ENCODE results near the gene PHF21A. TPM values are rescaled to one million over a fixed set of nuclear protein-coding genes. Genes with fewer than 3 reads are reported as not detected.

Gene PHF21A
- total RNA-seq, 1 donor from 2014 or later, result 69.3 TPM

GRCh38 chr11:45937916-45938315, 183.3 kb downstream of the PHF21A start:
- no peak overlapping the region for H3K27ac Mint-ChIP-seq (ENCODE audit: unreplicated experiment)
- H3K4me1 Mint-ChIP-seq (ENCODE audit: low read depth, unreplicated experiment), result peaks cover 6% of the 10 kb centered on the region
- H3K27me3 ChIP-seq (ENCODE audit: insufficient read depth, low read length), result no peaks in the 10 kb centered on the region
- peaks cover 6% of the 10 kb centered on the region for H3K36me3 ChIP-seq (ENCODE audit: insufficient read depth, low read length)
- FAIRE-seq, result no peak
- no peak overlapping the region for H3K4me2 ChIP-seq (ENCODE audit: low read length)
- no peak for DNase-seq (ENCODE audit: low read depth)
- no peak overlapping the region for H3K4me3 Mint-ChIP-seq (ENCODE audit: unreplicated experiment)
- H3K36me3 Mint-ChIP-seq (ENCODE audit: low read depth, unreplicated experiment), result peaks cover 20% of the 10 kb centered on the region
- no peaks in the 10 kb centered on the region for H3K4me1 ChIP-seq (ENCODE audit: insufficient read depth, low read length)
- no peaks in the 10 kb centered on the region for H3K27me3 Mint-ChIP-seq (ENCODE audit: low read depth, unreplicated experiment)
- no peaks in the 10 kb centered on the region for H3K9me3 Mint-ChIP-seq (ENCODE audit: unreplicated experiment)
- no peak overlapping the region for H2AFZ ChIP-seq (ENCODE audit: low read depth, low read length)
- H3K27ac ChIP-seq (ENCODE audit: low read depth, low read length), result no peak overlapping the region
- no peak for TF ChIP-seq EZH2 (IDR thresholded peaks at IDR 0.05; ENCODE audit: insufficient read depth, low read length)
- no peak for TF ChIP-seq CTCF (IDR thresholded peaks at IDR 0.05; ENCODE audit: insufficient read depth, low read depth, low read length)
- H3K4me3 ChIP-seq (ENCODE audit: insufficient read depth, low read depth, low read length), result no peak overlapping the region
- H3K9ac ChIP-seq (ENCODE audit: low read length), result no peak overlapping the region
- no peaks in the 10 kb centered on the region for H3K9me3 ChIP-seq (ENCODE audit: insufficient read depth, low read depth, low read length)
- H4K20me1 ChIP-seq (ENCODE audit: insufficient read depth, low read length), result no peaks in the 10 kb centered on the region
- no peaks in the 10 kb centered on the region for H3K79me2 ChIP-seq (ENCODE audit: insufficient read depth, low read length)

GRCh38 chr11:45936511-45937054, 184.7 kb downstream of the PHF21A start:
- H3K4me1 Mint-ChIP-seq (ENCODE audit: low read depth, unreplicated experiment), result peaks cover 8% of the 10 kb centered on the region

More at GRCh38 chr11:45936511-45937054, 184.7 kb downstream of the PHF21A start:
- Histone ChIP-seq H3K4me2 (ENCODE audit: low read length) (no peak overlapping the region), H3K4me3 (ENCODE audit: insufficient read depth, low read depth, low read length) (no peak overlapping the region), H3K9me3 (ENCODE audit: insufficient read depth, low read depth, low read length) (no peaks in the 10 kb centered on the region), H3K27me3 (ENCODE audit: insufficient read depth, low read length) (no peaks in the 10 kb centered on the region), H2AFZ (ENCODE audit: low read depth, low read length) (no peak overlapping the region), H4K20me1 (ENCODE audit: insufficient read depth, low read length) (peaks cover 4% of the 10 kb centered on the region), H3K36me3 (ENCODE audit: insufficient read depth, low read length) (peaks cover 14% of the 10 kb centered on the region), H3K27ac (ENCODE audit: low read depth, low read length) (no peak overlapping the region), H3K79me2 (ENCODE audit: insufficient read depth, low read length) (no peaks in the 10 kb centered on the region), H3K4me1 (ENCODE audit: insufficient read depth, low read length) (no peaks in the 10 kb centered on the region), H3K9ac (ENCODE audit: low read length) (no peak overlapping the region)
- no peak for FAIRE-seq
- H3K9me3 Mint-ChIP-seq (ENCODE audit: unreplicated experiment), result no peaks in the 10 kb centered on the region
- no peak overlapping the region for H3K4me3 Mint-ChIP-seq (ENCODE audit: unreplicated experiment)
- TF ChIP-seq CTCF (IDR thresholded peaks at IDR 0.05; ENCODE audit: insufficient read depth, low read depth, low read length), result no peak
- no peak for TF ChIP-seq EZH2 (IDR thresholded peaks at IDR 0.05; ENCODE audit: insufficient read depth, low read length)
- H3K27me3 Mint-ChIP-seq (ENCODE audit: low read depth, unreplicated experiment), result no peaks in the 10 kb centered on the region
- H3K36me3 Mint-ChIP-seq (ENCODE audit: low read depth, unreplicated experiment), result peaks cover 13% of the 10 kb centered on the region
- H3K27ac Mint-ChIP-seq (ENCODE audit: unreplicated experiment), result no peak overlapping the region
- DNase-seq (ENCODE audit: low read depth), result no peak

Measured in astrocyte (in vitro differentiated cells and primary cell).